GM18909 (cell line): Measurements from ENCODE around the gene PPP1R3A.
"Not testable (repeated sequence)": the region's sequence is repeated elsewhere in the genome, so short reads cannot be mapped to it uniquely, and the experiment has no call there.

Experiments used
- ATAC-seq: cut with Tn5 transposase; IDR thresholded peaks from one replicate; pipeline ENCODE4 v1.9.1; 2021; ENCODE audit warnings: mild to moderate bottlenecking; ENCODE audit not compliant: unreplicated experiment, poor library complexity

Gene PPP1R3A, protein sequence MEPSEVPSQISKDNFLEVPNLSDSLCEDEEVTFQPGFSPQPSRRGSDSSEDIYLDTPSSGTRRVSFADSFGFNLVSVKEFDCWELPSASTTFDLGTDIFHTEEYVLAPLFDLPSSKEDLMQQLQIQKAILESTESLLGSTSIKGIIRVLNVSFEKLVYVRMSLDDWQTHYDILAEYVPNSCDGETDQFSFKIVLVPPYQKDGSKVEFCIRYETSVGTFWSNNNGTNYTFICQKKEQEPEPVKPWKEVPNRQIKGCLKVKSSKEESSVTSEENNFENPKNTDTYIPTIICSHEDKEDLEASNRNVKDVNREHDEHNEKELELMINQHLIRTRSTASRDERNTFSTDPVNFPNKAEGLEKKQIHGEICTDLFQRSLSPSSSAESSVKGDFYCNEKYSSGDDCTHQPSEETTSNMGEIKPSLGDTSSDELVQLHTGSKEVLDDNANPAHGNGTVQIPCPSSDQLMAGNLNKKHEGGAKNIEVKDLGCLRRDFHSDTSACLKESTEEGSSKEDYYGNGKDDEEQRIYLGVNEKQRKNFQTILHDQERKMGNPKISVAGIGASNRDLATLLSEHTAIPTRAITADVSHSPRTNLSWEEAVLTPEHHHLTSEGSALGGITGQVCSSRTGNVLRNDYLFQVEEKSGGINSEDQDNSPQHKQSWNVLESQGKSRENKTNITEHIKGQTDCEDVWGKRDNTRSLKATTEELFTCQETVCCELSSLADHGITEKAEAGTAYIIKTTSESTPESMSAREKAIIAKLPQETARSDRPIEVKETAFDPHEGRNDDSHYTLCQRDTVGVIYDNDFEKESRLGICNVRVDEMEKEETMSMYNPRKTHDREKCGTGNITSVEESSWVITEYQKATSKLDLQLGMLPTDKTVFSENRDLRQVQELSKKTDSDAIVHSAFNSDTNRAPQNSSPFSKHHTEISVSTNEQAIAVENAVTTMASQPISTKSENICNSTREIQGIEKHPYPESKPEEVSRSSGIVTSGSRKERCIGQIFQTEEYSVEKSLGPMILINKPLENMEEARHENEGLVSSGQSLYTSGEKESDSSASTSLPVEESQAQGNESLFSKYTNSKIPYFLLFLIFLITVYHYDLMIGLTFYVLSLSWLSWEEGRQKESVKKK

DNA sequence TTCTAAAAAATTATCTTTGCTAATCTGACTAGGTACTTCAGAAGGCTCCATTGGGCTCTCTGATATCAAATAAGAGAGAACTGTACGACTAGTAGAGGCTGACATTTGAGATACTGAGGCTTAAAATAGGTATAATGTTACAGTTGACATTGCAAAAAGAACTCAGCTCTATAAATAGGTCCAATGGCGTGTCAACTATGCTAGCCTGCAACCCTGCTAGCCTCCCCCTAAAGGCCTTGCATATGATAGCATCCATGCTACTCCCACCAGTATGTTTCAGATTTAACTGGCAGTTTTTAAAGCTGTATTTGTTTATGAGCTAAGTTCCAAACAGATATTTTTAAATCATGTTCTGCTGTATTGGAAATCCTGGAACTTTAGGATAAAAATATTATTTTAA, at the start of gene PPP1R3A:
PPP1R3A (minus strand) TSS at position 64 of the 400 bp plus-strand sequence; CDS start at position 51, 13 bp downstream.
- no peak for ATAC-seq

DNA sequence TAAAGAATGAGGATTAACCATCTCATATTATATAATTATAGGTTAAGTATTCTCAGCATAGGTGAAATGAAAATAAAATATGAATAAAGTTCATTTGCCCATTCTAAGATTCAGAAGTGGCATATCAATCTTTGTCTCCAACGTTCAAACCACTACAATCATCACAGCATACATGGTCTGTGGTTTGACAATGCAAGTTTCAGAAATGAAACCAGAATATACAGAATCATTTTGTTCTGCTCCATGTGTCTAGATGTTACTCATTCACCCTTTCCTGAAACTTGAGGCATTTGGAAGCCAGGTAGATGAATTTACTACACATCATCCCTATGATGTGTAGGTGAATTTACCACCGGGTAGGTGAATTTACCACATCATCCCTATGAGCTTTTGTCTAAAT, 44.5 kb upstream of the PPP1R3A start:
- no peak for ATAC-seq

DNA sequence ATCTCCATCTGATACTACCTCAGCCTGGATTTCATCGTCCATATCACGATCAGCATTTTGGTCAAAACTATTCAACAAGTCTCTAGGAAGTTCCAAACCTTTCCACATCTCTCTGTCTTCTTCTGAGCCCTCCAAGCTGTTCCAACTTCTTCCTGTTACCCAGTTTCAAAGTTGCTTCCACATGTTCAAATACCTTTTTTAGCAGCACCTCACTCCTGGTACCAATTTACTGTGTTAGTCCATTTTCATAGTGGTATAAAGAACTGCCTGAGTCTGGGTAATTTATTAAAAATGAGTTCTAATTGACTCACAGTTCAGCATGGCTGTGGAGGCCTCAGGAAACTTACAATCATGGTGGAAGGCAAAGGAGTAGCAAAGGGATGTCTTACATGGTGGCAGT, 41.1 kb upstream of the PPP1R3A start:
- no peak for ATAC-seq

DNA sequence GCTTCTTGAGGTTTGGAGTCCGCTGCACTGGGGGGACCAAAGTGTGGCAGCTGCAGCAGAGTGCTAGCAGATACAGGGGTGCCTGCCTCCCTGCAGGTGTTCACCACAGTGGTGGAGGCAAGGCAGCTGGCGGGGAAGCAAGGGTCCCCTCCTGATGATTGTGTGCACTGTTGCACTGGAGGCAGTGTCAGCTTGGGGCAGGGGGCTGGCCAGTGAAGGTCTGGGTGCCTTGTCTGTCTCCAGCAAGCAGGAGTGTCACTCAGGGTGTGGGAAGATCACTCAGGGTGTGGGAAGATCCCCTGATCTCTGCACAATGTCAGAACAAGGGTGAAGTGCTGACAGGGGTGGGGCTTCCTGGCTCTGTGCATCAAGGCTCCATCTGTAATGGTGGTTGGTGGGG, 36.3 kb upstream of the PPP1R3A start:
- ATAC-seq = no peak

DNA sequence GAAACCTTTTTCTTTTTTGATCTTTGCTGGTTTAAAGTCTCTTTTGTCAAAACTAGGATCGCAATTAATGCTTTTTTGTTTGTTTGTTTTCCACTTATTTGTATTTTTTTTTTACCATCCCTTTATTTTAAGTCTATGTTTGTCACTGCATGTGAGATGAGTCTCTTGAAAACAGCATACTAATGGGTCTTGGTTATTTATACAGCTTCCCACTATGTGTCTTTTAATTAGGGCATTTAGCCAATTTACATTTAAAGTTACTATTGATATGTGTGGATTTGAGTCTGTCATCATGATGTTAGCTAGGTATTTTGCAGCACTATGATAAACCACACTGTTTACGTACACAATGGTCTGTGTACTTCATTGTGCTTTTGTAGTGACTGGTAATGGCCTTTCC, 34.7 kb upstream of the PPP1R3A start:
- ATAC-seq = no peak

DNA sequence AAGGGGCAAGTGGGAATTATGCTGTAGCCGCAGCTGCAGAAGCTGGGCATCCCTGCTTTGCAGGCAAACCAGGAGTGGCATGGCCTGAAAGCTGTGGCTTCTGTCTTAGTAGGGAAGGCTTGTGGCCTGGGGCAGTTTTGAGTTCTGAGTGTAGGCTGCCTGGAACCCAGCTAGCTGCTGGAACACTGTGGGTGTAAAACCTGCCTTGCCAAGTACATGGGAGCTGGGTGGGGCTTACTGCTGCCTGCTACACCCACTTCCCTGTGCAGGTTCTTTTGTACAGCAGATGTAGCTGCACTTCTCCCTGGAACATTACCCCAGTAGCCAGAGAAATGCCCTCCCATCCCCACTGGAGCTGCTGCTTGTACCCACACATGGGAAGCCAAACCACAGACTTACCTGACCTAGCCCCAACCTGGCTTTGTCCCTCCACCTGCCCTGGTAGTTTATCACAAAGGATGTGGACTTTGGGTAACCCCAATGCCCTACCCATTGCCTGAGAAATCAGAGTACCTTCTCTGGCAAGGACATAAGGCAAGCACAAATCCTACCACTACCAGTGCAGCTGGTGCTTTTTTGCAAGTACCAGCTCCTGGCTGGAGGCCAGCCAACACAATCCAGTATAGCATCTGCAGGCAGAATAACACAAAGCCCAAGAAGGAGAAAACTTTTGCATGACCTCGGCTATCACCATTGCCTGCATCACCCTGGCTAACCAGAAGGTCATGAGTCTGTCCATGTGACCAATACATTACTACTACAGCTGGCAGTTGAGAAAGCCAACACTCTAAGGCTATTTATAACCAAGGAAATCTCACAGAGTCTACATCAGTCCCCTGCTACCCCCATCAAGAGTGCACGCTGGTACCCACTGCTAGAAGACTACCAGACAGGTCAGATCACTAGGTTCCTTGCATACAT, 26.5 kb upstream of the PPP1R3A start:
- ATAC-seq = no peak

DNA sequence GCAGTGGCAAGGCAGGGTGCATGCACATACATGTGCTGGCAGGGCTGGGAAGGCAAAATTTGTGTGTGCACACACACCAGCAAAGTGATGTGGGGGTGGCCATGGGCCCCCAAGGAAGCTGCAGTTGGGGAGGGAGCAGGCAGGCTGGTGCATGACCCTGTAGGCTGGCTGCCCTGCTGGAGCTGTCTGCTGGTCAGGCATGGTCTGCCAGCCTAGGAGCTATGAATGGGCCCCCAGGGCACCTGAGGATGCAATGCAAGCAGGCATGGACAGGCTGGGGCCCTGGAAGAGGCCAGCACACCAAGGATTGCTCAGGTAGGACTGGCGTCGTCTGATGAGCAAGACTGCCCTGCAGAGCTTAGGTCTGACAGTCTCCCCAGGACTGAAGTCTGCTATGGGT, 18.2 kb upstream of the PPP1R3A start:
- no peak for ATAC-seq

DNA sequence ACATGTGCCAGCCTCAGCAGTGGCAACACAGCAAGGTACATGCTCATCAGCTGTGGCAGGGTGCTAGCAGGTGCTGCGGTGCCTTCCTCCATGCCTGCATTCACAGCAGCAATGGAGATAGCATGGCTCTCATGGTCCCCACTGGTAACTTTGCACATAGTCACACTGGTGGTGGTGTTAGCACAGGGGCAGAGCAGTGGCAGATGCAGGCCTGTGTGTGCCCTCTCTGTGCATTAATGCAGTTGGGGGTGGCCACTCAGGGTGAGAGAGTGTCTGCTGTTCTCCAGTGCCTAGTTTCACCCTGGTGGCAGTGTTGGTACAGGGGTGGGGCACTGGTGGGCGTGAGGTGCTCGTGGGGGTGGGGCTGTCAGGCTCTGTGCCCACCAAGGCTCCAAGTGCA, 17.7 kb upstream of the PPP1R3A start:
- no peak for ATAC-seq

DNA sequence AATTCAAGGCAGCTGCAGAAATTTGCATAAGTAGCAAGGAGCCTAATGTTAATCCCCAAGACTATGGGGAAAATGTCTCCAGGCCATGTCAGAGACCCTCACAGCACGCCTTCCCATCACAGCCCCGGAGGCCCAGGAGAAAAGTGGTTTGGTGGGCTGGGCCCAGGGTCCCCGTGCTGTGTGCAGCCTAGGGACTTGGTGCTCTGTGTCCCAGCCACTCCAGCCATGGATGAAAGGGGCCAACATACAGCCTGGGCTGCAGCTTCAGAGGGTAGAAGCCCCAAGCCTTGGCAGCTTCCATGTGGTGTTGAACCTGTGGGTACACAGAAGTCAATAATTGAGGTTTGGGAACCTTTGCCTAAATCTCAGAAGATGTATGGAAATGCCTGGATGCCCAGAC, 10.6 kb upstream of the PPP1R3A start:
- ATAC-seq = not testable (repeated sequence)

DNA sequence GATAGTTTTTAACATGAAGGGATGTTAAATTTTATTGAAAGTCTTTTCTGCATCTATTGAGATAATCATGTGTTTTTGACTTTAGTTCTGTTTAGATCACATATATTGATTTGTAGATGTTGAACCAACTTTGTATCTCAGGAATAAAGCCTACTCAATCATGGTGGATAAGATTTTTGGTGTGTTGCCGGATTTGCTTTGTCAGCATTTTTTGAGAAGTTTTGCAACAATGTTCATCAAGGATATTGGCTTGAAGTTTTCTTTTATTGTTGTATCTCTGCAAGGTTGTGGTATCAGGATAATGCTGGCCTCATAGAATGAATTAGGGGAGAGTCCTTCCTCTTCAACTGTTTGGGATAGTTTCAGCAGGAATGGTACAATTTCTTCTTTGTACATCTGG, 9.3 kb upstream of the PPP1R3A start:
- no peak for ATAC-seq

DNA sequence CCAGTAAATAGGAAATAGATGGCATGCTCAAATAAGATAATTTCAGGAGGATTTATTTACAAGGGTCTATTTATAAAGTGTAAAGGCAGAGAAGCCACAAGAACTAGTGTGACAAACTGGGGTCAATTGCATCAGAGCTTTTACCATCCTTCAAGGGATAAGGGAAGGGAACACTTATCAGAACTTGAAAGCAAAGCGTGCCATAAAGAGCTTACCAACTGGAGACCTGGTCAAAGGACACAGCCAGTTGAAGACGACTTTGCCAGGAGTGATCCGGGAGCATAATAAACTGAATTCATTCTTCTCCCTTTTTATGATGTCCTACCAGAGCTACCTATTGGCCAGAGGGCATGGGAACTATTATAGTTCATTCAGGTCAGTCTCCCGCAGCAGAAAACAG, 3.2 kb upstream of the PPP1R3A start:
- ATAC-seq = no peak

DNA sequence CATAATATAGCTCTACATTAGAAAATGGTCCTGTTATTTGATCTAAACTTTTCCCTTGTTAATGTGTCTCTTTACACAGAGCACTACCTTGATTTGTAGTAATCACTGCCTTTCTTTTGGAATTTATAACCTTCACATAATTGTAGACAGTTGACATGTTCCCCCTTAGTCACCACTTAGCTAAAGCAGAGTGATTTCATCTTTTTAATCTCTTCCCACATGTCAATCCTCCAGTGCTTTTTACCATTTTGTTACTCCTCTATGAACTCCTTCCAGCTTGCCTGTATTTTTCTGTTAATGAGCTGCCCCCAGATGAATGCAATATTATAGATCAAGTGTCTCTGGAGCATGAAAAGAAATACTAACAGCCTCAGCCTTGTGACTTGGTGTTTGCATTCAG, 2.6 kb upstream of the PPP1R3A start:
- no peak for ATAC-seq

DNA sequence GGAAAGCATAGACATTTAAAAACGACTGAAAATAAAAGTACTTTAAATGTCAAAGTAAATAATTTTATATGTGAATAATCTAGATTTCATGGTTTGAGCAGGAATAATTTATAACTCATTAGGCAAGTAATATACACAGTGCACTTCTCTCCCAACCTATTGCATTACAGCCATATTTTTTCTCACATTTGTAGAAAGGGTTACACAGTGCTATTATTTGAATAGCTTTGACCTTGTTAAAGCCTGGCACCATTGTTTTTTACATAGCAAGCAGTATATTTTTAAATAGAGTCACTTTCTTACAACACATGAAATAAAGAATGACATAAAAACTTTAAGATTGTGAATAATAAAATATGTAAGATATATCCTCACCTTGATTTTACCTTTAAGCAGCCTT, 969 bp downstream of the PPP1R3A start:
- no peak for ATAC-seq

DNA sequence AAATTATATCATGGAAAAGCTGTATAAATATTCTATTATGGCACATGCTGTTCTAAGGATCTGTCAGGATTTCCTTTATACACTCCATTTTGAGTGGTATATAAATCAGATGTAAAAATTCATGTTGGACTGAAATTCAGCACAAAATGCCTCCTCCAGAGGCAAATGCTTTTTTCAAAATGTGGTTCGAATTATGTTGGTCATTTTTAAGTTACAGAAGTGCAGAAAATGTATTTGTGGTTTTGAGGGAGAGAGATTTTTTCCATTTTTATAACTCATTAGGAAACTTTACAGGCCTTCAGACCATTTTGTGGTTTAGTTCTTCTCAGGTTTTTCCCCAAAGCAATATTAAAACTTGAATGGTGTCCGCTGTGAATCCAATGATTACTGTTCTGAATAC, 2.9 kb downstream of the PPP1R3A start:
- ATAC-seq = no peak

DNA sequence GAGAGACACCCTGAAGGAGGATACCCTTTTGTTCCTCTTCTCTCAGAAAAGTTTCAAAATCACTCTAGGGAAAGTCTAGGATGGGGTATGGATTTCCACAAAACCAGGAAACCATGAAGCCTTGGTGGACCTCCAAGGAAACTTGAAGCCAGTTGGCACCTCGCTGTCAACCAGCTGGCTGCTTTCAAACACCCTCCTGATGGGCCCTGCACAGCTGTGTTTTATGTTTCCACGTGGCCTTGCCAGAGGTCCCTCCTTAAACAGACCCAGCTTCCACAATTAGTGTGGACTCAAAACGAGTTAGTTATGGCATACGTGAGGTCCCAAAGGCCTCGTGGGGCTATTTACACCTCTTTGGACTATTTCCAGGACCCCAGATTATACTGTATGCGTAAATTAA, 5.9 kb downstream of the PPP1R3A start:
- ATAC-seq = no peak

DNA sequence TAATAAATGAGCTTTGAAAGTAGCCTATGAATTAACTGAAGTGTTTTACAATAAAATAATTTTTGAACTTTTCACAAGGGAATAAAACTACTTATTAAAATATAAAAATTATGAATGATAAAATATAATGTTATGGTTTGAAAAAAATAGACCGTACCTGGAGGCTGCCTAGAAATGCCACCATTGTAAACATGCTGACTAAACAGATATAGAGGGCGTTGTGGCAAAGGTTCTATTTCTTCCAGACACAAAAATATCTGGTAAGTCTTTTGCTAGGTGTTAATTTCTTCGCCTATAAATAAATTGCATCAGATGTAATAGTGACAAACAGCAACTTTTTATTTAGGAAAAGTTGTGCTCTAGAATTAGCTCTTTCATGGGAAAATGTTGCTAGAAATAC, 11.2 kb downstream of the PPP1R3A start:
- no peak for ATAC-seq

DNA sequence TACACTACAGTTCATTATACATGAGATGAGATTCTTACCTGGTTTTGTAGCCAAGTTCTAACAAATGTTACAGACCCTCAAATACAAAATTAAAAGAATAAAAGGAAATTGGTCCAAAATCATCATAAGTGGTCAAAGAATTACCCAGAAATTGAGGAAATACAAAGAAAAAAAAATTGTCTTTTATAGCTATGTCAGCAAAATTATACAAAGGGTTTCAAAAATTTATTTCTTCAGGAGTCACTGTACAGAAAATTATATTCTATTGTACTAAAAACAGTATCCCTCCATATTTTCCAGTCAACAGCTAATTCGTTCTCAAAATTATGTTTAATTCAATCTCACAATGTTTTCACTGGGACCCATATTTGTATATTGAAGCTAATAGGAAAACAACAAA, 14.3 kb downstream of the PPP1R3A start:
- ATAC-seq = no peak

DNA sequence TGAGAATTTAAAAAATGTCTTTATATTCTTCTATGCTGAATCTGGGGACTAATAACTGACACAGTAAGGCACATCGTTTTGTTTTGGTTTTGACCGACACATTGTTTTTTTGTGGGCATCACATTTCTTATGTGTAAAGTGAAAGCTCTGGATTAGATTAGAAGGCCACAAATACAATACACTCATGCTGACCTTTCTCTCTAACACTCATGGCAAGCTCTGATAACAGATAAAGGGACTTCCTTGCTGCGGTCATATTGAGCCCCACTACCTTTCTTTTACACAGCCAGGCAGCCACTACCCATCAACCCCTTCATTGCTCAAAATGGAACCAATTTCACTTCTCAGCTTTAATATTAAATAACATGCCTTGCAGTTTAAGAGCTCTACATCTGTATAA, 26.0 kb downstream of the PPP1R3A start:
- ATAC-seq = no peak

DNA sequence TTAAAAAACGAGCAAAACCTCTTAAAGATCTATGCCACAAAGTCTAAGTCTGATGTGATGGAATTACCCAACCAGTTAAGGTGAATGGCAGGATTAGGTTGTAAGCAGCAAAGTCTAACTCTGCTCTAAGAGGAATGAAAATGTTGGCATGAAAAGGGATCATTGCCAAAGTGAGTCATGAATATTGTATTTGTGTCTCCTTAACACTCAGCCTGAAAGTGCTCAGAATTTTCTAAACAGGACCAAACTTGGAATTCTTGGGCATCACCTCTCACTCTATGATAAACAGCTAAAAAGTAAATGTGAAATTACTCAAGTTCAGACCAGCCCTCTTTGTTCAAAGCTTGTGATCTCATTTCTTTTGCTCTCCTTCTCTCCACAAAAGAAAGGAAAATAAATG, 27.0 kb downstream of the PPP1R3A start:
- ATAC-seq = no peak

DNA sequence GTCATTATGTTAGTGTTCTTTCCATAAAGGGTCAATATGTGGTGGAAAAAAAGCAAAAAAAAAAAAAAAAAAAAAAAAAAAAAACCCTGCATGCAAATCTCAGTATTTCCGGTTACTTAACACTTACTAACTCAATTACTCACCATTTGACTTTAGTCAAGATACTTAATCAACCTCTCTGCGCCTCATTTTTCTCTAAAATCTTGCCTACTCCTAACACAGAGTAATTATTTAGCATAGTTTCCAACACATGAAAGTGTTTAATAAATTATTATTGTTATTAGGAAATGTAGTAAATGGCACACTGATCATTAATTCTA, 27.8 kb downstream of the PPP1R3A start:
- no peak for ATAC-seq
